Mesothelial cell of epicardium (in vitro differentiated cells): Measurements from ENCODE around the gene UBE2G1. TPM values are rescaled to one million over a fixed set of nuclear protein-coding genes. Genes with fewer than 3 reads are reported as not detected.

Experiments used
- DNase-seq, 2 experiments: peaks; one replicate each; pipeline ENCODE4 v3.0.0; 2021; ENCODE audit warnings: low spot score in 2 of 2; ENCODE audit not compliant: unreplicated experiment in 2 of 2
- H3K27ac Mint-ChIP-seq: 2 replicates; pipeline ENCODE4 v1.8.0; 2021; ENCODE audit warnings: mixed read lengths
- H3K27me3 Mint-ChIP-seq: 2 replicates; pipeline ENCODE4 v1.8.0; 2021; ENCODE audit warnings: low read depth, mixed read lengths
- H3K36me3 Mint-ChIP-seq: 2 replicates; pipeline ENCODE4 v1.8.0; 2021; ENCODE audit warnings: mixed read lengths
- H3K4me1 Mint-ChIP-seq: 2 replicates; pipeline ENCODE4 v1.8.0; 2021; ENCODE audit warnings: mixed read lengths
- H3K4me3 Mint-ChIP-seq: 2 replicates; pipeline ENCODE4 v1.8.0; 2021; ENCODE audit warnings: mild to moderate bottlenecking, moderate library complexity, mixed read lengths
- H3K9me3 Mint-ChIP-seq: 2 replicates; pipeline ENCODE4 v1.8.0; 2021; ENCODE audit warnings: mixed read lengths
- CTCF ChIP-seq: fragments of 200-600 bp; sonication (generic); IDR thresholded peaks from one replicate; pipeline ENCODE4 v1.5.0; 2021; ENCODE audit warnings: antibody characterized with exemption; ENCODE audit not compliant: unreplicated experiment
- total RNA-seq: library from RNA; stranded (reverse); gene quantifications from 3 replicates; pipeline ENCODE4 v1.2.1, GENCODE V29; 2021

Gene UBE2G1
- total RNA-seq, 1 donor from 2014 or later, result 86.9 TPM

GRCh38 chr17:4334776-4335584, 31.5 kb downstream of the UBE2G1 start:
- Mint-ChIP-seq H3K27ac (peak overlapping the region; percentile 41), H3K9me3 (no peaks in the 10 kb centered on the region), H3K4me1 (peaks cover 38% of the 10 kb centered on the region), H3K4me3 (no peak overlapping the region), H3K27me3 (no peaks in the 10 kb centered on the region), H3K36me3 (peaks cover 1% of the 10 kb centered on the region)
- TF ChIP-seq CTCF, result no peak
- DNase-seq, result no peak

- no peak for DNase-seq
- Mint-ChIP-seq H3K4me3 (no peak overlapping the region), H3K36me3 (peaks cover 1% of the 10 kb centered on the region), H3K4me1 (peaks cover 41% of the 10 kb centered on the region), H3K27ac (peak overlapping the region; percentile 41), H3K27me3 (no peaks in the 10 kb centered on the region), H3K9me3 (no peaks in the 10 kb centered on the region)
- no peak for TF ChIP-seq CTCF
Measured at GRCh38 chr17:4334332-4334731, 32.1 kb downstream of the UBE2G1 start.

DNA sequence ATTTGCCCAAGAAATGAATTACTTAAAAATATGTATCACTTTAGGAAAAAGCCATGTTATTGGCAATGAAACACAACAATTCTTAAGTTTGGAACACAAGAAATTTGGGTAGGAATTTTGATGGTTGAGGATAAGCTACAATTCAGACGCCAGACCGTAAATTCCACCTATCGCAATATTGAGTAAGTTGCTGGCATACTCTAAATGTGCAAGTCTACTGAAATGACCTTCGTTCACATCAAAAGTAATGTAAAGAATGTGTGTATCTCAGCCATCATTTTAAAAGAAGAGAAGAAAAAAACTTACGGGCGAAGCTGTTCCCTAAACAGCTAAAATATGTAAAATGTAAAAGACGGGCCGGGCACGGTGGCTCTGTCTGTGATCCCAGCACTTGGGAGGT, 33.4 kb downstream of the UBE2G1 start:
- peak overlapping the region; percentile 89 for H3K27ac Mint-ChIP-seq

DNA sequence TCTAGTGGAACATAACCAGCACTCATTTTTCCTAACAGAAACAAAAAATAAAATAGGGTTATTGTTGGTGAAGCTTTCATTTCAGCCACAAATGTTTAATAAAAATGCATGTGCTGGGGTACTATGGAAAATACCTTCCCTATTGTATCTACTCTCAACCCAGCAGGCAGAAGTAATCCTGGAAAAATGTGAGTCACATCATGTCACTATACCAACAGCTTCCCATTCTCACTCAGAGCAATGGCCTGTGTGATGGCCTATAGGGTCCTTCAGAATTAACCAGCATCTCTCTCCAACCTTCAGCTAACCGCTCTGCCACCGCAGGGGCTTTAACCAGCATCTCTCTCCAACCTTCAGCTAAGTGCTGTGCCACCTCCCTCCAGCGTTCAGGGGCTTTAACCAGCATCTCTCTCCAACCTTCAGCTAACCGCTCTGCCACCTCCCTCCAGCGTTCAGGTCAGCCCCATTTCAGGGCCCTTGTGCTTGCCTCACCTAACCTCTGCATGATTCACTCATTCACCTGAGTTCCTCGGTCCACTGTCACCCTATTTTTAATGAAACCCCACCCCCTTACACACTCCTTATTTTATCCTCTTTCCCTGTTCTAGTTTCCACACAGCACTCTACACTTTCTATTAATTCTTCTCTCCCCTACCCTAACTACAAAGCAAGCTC, 34.0 kb downstream of the UBE2G1 start:
- no peak for DNase-seq
- Mint-ChIP-seq H3K27ac (peak overlapping the region; percentile 89), H3K36me3 (peaks cover 6% of the 10 kb centered on the region), H3K4me3 (no peak overlapping the region), H3K4me1 (peaks cover 55% of the 10 kb centered on the region), H3K27me3 (no peaks in the 10 kb centered on the region), H3K9me3 (no peaks in the 10 kb centered on the region)
- no peak for TF ChIP-seq CTCF

More for the DNA sequence above, 33.4 kb downstream of the UBE2G1 start:
- Mint-ChIP-seq H3K9me3 (no peaks in the 10 kb centered on the region), H3K4me3 (no peak overlapping the region), H3K27me3 (no peaks in the 10 kb centered on the region), H3K36me3 (peaks cover 1% of the 10 kb centered on the region), H3K4me1 (peaks cover 49% of the 10 kb centered on the region)
- TF ChIP-seq CTCF, result no peak
- DNase-seq, result no peak

DNA sequence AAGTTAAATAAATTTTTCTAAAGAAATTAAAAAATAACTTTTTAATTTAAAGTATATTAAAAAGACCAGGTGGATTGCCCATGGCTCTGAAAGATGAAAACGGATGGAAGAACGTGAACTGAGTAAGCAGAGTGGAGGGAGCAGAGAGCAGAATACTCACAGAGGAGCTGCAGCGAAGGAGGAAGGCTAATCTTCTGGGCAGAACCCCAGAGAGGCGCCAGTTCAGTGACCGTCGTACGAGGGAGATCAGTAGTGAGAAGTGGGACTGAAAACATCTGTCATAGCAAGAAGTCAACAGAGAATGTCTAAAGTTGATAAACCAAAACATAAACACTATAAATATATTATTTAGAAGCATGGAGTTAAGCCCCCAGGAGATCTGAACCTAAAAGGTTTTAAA, 34.9 kb downstream of the UBE2G1 start:
- no peak for TF ChIP-seq CTCF
- Mint-ChIP-seq H3K27ac (peak overlapping the region; percentile 94), H3K4me1 (peaks cover 55% of the 10 kb centered on the region), H3K4me3 (no peak overlapping the region), H3K27me3 (no peaks in the 10 kb centered on the region), H3K9me3 (peaks cover under 1% of the 10 kb centered on the region), H3K36me3 (peaks cover 9% of the 10 kb centered on the region)
- no peak for DNase-seq
